Measurements from ENCODE around the gene ZNF423.

GRCh38 chr16:49455991-49456745, 399.7 kb downstream of the ZNF423 start:
- TF ChIP-seq CTCF (IDR thresholded peaks at IDR 0.05), result no peak
- no peak for TF ChIP-seq POLR2AphosphoS5 (IDR thresholded peaks at IDR 0.05)
- TF ChIP-seq POLR2A (IDR thresholded peaks at IDR 0.05), result no peak
